RWPE1 (cell line): Measurements from ENCODE around the gene RANGAP1.

Source experiments
- CTCF ChIA-PET: fragments of 350-600 bp; sonication (Branson Sonifier 250); formaldehyde crosslinking; extraction: SDS; loops from one replicate; lab custom pipeline; 2021; lab: Yijun Ruan, JAX
- POLR2A ChIA-PET: fragments of 400-600 bp; formaldehyde crosslinking; extraction: SDS; loops from one replicate; lab custom pipeline; 2020; ENCODE audit warnings: antibody characterized with exemption; ENCODE audit not compliant: low non-redundant PET; lab: Yijun Ruan, JAX
- DNase-seq: peaks from one replicate; pipeline ENCODE4 v3.0.0; 2012; ENCODE audit warnings: low spot score
- H3K27ac ChIP-seq: fragments of 450-650 bp; 2 replicates; pipeline ENCODE4 v1.5.1; 2017
- CTCF ChIP-seq: fragments of 450-650 bp; conservative IDR thresholded peaks from 2 replicates; pipeline ENCODE4 v1.5.1; 2017; ENCODE audit warnings: low read depth, mild to moderate bottlenecking

Gene RANGAP1

DNA sequence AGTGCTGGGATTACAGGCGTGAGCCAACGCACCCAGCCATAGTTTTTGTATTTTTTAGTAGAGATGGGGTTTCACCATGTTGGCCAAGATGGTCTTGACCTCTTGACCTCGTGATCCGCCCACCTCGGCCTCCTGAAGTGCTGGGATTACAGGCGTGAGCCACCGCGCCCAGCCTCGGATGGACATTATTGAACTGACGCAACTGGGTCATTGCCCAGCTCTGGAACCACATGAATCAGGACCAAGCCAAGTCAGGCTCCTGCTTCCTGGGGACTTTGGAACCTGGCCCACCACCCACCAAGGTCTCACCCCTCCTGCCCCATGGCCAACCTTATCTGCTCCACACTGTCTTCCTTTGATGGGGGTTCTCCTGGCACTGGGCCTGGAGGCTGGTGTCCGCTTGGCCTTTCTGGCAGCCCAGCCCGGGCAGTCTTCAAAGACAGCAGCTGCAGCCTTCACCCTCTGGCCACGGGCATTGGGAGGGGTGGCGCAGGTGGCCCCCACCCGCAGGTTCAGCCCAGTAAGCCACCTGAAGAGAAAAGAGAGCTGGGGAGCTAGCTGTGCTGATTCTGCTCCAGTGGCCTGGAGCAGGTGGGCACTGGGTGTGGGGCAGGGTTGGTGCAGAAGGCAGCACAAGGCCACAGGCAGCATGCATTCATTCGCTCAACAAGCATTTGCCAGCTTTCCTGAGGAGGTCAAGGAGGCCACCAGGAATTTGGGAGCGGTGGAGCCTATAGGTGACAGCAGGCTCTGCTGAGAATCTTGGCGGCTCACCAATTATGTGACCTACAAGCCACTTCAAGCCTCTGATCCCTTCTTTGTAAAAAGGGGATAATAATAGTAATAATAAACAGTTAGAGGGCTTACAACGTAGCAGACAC lies 50.9 kb downstream of the RANGAP1 start:
- POLR2A ChIA-PET, result no interaction called here
- TF ChIP-seq CTCF, result no peak
- H3K27ac ChIP-seq, result peak overlapping the region; percentile 4; the same call in 1 of the 2 replicates
- CTCF ChIA-PET, result interaction anchor here (0.7 kb wide), 1 partner anchor 55 kb away, joined by 4 read pairs; no protein-coding TSS in a partner anchor
- DNase-seq, result no peak

GRCh38 chr22:41231369-41231768 lies 54.6 kb downstream of the RANGAP1 start:
- no peak for TF ChIP-seq CTCF
- ChIA-PET CTCF (no interaction called here), POLR2A (no interaction called here)
- peak overlapping the region; percentile 99 for H3K27ac ChIP-seq
- no peak for DNase-seq

- ChIA-PET POLR2A (no interaction called here), CTCF (no interaction called here)
- H3K27ac ChIP-seq, result peak overlapping the region; percentile 99
- no peak for DNase-seq
- no peak for TF ChIP-seq CTCF
Measured at GRCh38 chr22:41230401-41230785, 55.6 kb downstream of the RANGAP1 start.

GRCh38 chr22:41229730-41230400 lies 56.1 kb downstream of the RANGAP1 start:
- CTCF ChIA-PET, result interaction anchor here (0.6 to 0.9 kb wide), 2 partner anchors 8 to 160 kb away, joined by 3 to 4 read pairs; no protein-coding TSS in a partner anchor
- H3K27ac ChIP-seq, result peak overlapping the region; percentile 99
- no peak for DNase-seq
- no peak for TF ChIP-seq CTCF
- POLR2A ChIA-PET, result no interaction called here

- ChIA-PET CTCF (interaction anchor here (0.9 kb wide), 1 partner anchor 8 kb away, joined by 4 read pairs; no protein-coding TSS in a partner anchor), POLR2A (no interaction called here)
- peak overlapping the region; percentile 99 for H3K27ac ChIP-seq
- TF ChIP-seq CTCF, result no peak
- no peak for DNase-seq
Measured at GRCh38 chr22:41229215-41229614, 56.8 kb downstream of the RANGAP1 start.
